ENCODE measurements around the gene CDH3.
A peak's percentile ranks its signal among the peaks of the same experiment; 100 is the strongest.
"Not testable (repeated sequence)": the region's sequence is repeated elsewhere in the genome, so short reads cannot be mapped to it uniquely, and the experiment has no call there.

Gene CDH3

GRCh38 chr16:68700831-68701230 lies 55.7 kb downstream of the CDH3 start:
- no peak overlapping the region for H3K27ac ChIP-seq (ENCODE audit: low read depth, low read length, severe bottlenecking)
- no peaks in the 10 kb centered on the region for H3K4me1 ChIP-seq (ENCODE audit: control insufficient read depth, insufficient read depth, low read length, poor library complexity, severe bottlenecking)
- H3K4me3 ChIP-seq (ENCODE audit: extremely low read depth, insufficient read depth, low read length, poor library complexity, severe bottlenecking), result no peak overlapping the region
- H3K36me3 ChIP-seq (ENCODE audit: control insufficient read depth, insufficient read depth, low read length), result no peaks in the 10 kb centered on the region
- WGBS, 2 experiments (ENCODE audit: insufficient coverage in 2 of 2), result 88 to 100% methylated on average over 2 to 5 of the region's 5 CpGs
- H3K9me3 ChIP-seq (ENCODE audit: control insufficient read depth, low read length), result no peaks in the 10 kb centered on the region

DNA sequence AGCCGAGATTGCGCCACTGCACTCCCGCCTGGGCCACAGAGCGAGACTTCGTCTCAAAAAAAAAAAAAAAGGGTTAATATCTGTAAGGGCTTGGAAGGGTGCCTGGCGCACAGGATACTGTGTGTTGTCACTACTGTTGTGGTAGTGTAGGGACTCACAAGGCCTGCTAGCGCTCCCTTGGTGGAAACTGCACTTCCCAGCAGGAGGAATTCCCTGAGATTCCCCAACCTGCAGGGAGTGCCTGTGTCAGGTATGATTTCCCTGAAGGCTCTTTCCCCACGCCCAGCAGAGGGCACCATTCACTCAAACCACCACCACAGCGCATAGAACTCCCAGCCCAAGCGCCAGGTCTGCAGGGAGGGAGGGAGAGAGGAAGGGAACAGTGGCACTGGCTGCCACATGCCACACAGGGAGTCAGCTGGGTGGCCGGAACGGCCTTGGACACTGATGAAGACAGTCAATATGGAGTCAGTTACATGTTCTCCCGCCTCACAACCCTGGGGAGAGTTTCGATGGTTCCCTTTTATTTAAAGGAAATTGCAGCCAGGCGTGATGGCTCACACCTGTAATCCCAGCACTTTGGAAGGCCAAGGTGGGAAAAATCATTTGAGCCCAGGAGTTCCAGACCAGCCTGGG lies 59.2 kb downstream of the CDH3 start:
- no peaks in the 10 kb centered on the region for H3K9me3 ChIP-seq (ENCODE audit: control insufficient read depth, low read length)
- WGBS, 2 experiments (ENCODE audit: insufficient coverage in 2 of 2), result 54 to 69% methylated on average over 6 of the region's 15 CpGs
- H3K27ac ChIP-seq (ENCODE audit: low read depth, low read length, severe bottlenecking), result no peak overlapping the region
- H3K4me1 ChIP-seq (ENCODE audit: control insufficient read depth, insufficient read depth, low read length, poor library complexity, severe bottlenecking), result peaks cover 8% of the 10 kb centered on the region
- H3K4me3 ChIP-seq (ENCODE audit: extremely low read depth, insufficient read depth, low read length, poor library complexity, severe bottlenecking), result no peak overlapping the region
- H3K36me3 ChIP-seq (ENCODE audit: control insufficient read depth, insufficient read depth, low read length), result no peaks in the 10 kb centered on the region

DNA sequence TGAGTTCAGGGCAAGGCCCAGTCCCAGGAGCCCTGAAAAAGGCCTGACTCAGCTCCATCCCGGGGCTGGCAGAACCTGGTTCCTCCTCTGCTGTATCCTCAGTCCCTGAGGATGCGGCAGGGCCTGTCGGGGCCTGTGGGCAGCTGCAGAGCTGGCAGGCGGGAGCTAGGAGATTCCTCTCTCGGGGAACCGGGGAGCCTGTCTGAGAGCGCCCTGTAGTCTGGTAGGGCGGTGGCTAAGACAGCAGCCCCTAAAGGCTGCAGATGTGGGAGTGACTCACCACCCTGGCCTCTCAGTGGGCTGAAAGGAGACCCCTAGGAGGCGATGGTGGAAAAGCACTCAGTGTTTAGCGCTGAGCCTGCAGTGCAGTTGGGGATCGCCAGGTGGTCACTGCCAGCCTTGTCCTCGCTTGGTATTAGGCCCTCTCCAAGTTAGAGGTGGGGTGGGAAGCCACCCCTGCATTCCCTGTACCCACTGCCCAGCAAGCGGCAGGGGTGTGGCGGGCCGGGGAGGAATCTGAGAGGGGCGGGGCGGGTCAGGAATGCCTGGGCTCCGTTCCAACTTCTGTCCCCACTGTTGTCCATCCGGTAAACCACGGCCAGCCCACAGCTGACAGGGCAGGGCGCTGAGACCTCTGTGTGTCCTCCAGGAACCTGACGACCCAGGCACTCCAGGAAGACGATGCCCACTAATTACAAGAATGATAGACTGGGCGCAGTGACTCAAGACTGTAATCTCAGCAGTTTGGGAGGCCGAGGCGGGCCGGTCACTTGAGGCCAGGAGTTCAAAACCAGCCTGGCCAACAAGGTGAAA lies 62.4 kb downstream of the CDH3 start:
- WGBS, 2 experiments (ENCODE audit: insufficient coverage in 2 of 2), result 56 to 64% methylated on average over 16 to 27 of the region's 27 CpGs
- no peaks in the 10 kb centered on the region for H3K9me3 ChIP-seq (ENCODE audit: control insufficient read depth, low read length)
- peak overlapping the region; percentile 10 for H3K27ac ChIP-seq (ENCODE audit: low read depth, low read length, severe bottlenecking)
- H3K36me3 ChIP-seq (ENCODE audit: control insufficient read depth, insufficient read depth, low read length), result no peaks in the 10 kb centered on the region
- H3K4me1 ChIP-seq (ENCODE audit: control insufficient read depth, insufficient read depth, low read length, poor library complexity, severe bottlenecking), result peaks cover 8% of the 10 kb centered on the region
- H3K4me3 ChIP-seq (ENCODE audit: extremely low read depth, insufficient read depth, low read length, poor library complexity, severe bottlenecking), result no peak overlapping the region

DNA sequence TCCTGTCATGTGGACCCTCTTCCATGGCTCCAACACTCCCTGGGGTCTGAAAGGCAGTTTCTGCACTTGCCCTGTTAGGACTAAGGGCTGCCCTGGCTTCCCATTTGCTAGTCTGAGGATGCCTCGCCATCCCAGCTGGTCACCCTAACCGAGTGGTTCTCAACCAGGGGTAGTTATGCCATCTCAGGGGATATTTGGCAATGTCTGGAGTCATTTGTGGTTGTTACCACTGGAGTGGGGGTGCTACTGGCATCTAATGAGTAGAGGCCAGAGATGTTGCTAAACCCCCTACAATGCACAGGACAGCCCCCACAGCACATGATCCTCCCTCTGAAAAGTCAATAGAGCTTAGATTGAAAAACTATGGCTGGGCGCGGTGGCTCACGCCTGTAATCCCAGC lies 65.1 kb downstream of the CDH3 start:
- 94% methylated on average over 5 of the region's 5 CpGs for WGBS, 2 experiments (ENCODE audit: insufficient coverage in 2 of 2)
- peaks cover 8% of the 10 kb centered on the region for H3K4me1 ChIP-seq (ENCODE audit: control insufficient read depth, insufficient read depth, low read length, poor library complexity, severe bottlenecking)
- H3K4me3 ChIP-seq (ENCODE audit: extremely low read depth, insufficient read depth, low read length, poor library complexity, severe bottlenecking), result no peak overlapping the region
- no peaks in the 10 kb centered on the region for H3K9me3 ChIP-seq (ENCODE audit: control insufficient read depth, low read length)
- H3K27ac ChIP-seq (ENCODE audit: low read depth, low read length, severe bottlenecking), result no peak overlapping the region
- H3K36me3 ChIP-seq (ENCODE audit: control insufficient read depth, insufficient read depth, low read length), result no peaks in the 10 kb centered on the region

DNA sequence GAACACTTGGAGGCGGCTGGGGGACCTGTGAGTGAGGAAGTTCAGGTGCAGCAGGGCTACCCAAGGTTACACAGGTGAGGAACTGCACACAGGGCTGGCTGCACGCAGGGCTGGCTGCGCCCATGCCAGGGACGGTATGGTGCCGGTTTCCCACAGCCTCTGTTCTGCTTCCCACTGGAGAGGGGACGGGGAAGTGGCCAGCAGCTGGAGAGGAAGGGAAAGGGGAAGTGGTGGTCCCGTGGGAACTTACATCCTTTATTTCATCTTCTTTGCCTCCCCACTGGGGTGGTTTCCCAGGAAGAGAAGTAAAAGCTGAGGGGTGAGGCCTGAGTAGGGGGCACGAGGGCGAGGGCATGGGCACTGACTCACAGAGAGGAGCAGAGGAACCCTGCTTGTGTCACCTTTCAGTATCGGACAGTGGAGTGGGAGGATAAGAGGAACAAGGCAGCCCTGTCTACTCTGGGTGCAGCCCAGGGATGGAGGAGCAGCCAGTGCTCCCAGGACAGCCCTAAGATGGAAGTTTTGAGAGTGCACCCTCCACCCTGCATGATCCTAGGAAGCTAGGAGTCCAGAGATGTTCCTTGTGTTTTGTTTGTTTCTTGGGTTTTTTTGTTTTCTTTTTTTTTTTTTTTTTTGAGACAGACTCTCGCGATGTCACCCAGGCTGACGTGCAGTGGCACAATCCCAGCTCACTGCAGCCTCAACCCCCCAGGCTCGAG lies 66.5 kb downstream of the CDH3 start:
- H3K4me3 ChIP-seq (ENCODE audit: extremely low read depth, insufficient read depth, low read length, poor library complexity, severe bottlenecking), result no peak overlapping the region
- H3K9me3 ChIP-seq (ENCODE audit: control insufficient read depth, low read length), result no peaks in the 10 kb centered on the region
- peaks cover 8% of the 10 kb centered on the region for H3K4me1 ChIP-seq (ENCODE audit: control insufficient read depth, insufficient read depth, low read length, poor library complexity, severe bottlenecking)
- WGBS, 2 experiments (ENCODE audit: insufficient coverage in 2 of 2), result 84 to 94% methylated on average over 4 to 6 of the region's 14 CpGs
- no peaks in the 10 kb centered on the region for H3K36me3 ChIP-seq (ENCODE audit: control insufficient read depth, insufficient read depth, low read length)
- H3K27ac ChIP-seq (ENCODE audit: low read depth, low read length, severe bottlenecking), result no peak overlapping the region

GRCh38 chr16:68713361-68713760 lies 68.3 kb downstream of the CDH3 start:
- Histone ChIP-seq H3K27ac (ENCODE audit: low read depth, low read length, severe bottlenecking) (no peak overlapping the region), H3K4me1 (ENCODE audit: control insufficient read depth, insufficient read depth, low read length, poor library complexity, severe bottlenecking) (no peaks in the 10 kb centered on the region), H3K4me3 (ENCODE audit: extremely low read depth, insufficient read depth, low read length, poor library complexity, severe bottlenecking) (no peak overlapping the region), H3K36me3 (ENCODE audit: control insufficient read depth, insufficient read depth, low read length) (no peaks in the 10 kb centered on the region), H3K9me3 (ENCODE audit: control insufficient read depth, low read length) (no peaks in the 10 kb centered on the region)
- 80 to 82% methylated on average over 2 to 5 of the region's 6 CpGs for WGBS, 2 experiments (ENCODE audit: insufficient coverage in 2 of 2)

DNA sequence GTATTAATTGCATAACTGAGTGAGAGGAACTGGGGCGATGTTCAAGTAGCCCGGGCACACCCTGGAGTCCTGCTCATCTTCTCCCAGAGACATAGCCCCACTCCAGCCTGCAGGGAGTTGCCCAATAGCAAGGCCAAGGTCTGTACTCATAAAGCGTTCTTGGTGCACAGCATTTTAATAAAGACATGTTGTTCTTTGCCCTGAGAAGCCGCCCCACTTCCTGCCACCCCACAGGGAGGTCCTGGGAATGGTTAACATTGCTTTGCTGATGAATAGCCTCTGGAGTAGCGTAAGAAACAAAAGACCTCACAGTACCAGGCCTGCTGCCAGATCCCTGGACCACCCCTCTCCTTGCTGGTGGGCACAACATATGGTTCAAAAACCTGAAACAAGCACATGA lies 70.4 kb downstream of the CDH3 start:
- 30 to 77% methylated on average over 1 to 3 of the region's 5 CpGs for WGBS, 2 experiments (ENCODE audit: insufficient coverage in 2 of 2)
- Histone ChIP-seq H3K4me1 (ENCODE audit: control insufficient read depth, insufficient read depth, low read length, poor library complexity, severe bottlenecking) (no peaks in the 10 kb centered on the region), H3K36me3 (ENCODE audit: control insufficient read depth, insufficient read depth, low read length) (no peaks in the 10 kb centered on the region), H3K9me3 (ENCODE audit: control insufficient read depth, low read length) (no peaks in the 10 kb centered on the region), H3K4me3 (ENCODE audit: extremely low read depth, insufficient read depth, low read length, poor library complexity, severe bottlenecking) (no peak overlapping the region), H3K27ac (ENCODE audit: low read depth, low read length, severe bottlenecking) (no peak overlapping the region)

DNA sequence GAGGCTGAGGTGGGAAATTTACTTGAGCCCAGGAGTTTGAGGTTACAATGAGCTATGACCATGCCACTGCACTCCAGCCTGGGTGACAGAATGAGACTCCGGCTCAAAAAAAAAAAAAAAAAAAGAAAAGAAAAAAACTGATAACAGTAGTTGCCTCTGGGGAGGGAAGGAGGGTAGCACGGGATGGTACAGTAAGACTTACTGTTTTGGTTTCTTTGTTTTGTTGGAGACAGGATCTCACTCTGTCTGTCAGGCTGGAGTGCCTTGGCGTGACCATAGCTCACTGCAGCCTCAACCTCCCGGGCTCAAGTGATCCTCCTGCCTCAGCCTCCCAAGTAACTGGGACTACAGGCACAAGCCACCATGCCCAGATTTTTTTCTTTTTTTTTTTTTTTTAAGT lies 71.4 kb downstream of the CDH3 start:
- WGBS, 2 experiments (ENCODE audit: insufficient coverage in 2 of 2), result 77 to 79% methylated on average over 2 to 3 of the region's 4 CpGs
- not testable (repeated sequence) for H3K36me3 ChIP-seq (ENCODE audit: control insufficient read depth, insufficient read depth, low read length); H3K4me1 ChIP-seq (ENCODE audit: control insufficient read depth, insufficient read depth, low read length, poor library complexity, severe bottlenecking); H3K9me3 ChIP-seq (ENCODE audit: control insufficient read depth, low read length); H3K27ac ChIP-seq (ENCODE audit: low read depth, low read length, severe bottlenecking); H3K4me3 ChIP-seq (ENCODE audit: extremely low read depth, insufficient read depth, low read length, poor library complexity, severe bottlenecking)

DNA sequence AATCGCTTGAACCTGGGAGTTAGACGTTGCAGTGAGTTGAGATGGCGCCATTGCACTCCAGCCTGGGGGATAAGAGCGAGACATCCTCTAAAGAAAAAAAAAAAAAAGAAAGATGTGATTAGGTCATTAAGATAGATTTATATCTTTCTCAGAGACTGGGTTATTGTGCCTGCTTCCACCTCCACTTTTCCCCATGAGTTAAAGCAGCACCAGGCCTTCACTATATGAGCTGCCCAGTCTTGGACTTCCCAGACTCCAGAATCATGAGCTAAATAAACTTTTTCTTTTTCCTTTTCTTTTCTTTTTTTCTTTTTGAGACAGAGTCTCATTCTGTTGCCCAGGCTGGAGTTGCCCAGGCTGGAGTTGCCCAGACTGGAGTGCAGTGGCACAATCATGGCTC lies 72.6 kb downstream of the CDH3 start:
- 94 to 100% methylated on average over 3 of the region's 4 CpGs for WGBS, 2 experiments (ENCODE audit: insufficient coverage in 2 of 2)
- H3K9me3 ChIP-seq (ENCODE audit: control insufficient read depth, low read length), result no peaks in the 10 kb centered on the region

DNA sequence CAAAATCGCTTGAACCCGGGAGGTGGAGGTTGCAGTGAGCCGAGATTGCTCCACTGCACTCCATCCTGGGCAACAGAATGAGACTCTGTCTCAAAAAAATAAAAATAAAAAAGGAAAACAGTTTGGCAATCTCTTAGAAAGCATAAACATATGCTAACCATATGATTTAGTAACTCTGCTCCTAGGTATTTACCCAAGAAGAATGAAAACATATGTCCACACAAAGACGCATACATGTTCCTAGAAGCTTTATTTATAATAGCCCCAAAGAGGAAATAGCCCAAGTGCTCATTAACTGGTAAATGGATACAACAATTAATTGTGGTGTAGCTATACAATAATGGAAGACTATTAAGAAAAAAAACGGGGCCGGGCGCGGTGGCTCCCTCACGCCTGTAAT lies 73.5 kb downstream of the CDH3 start:
- H3K9me3 ChIP-seq (ENCODE audit: control insufficient read depth, low read length), result no peaks in the 10 kb centered on the region
- H3K4me3 ChIP-seq (ENCODE audit: extremely low read depth, insufficient read depth, low read length, poor library complexity, severe bottlenecking), result no peak overlapping the region
- no peaks in the 10 kb centered on the region for H3K36me3 ChIP-seq (ENCODE audit: control insufficient read depth, insufficient read depth, low read length)
- no peak overlapping the region for H3K27ac ChIP-seq (ENCODE audit: low read depth, low read length, severe bottlenecking)
- WGBS, 2 experiments (ENCODE audit: insufficient coverage in 2 of 2), result 90 to 95% methylated on average over 7 to 8 of the region's 9 CpGs
- H3K4me1 ChIP-seq (ENCODE audit: control insufficient read depth, insufficient read depth, low read length, poor library complexity, severe bottlenecking), result no peaks in the 10 kb centered on the region

More for the DNA sequence above, 72.6 kb downstream of the CDH3 start:
- Histone ChIP-seq H3K27ac (ENCODE audit: low read depth, low read length, severe bottlenecking) (no peak overlapping the region), H3K36me3 (ENCODE audit: control insufficient read depth, insufficient read depth, low read length) (no peaks in the 10 kb centered on the region), H3K4me3 (ENCODE audit: extremely low read depth, insufficient read depth, low read length, poor library complexity, severe bottlenecking) (no peak overlapping the region), H3K4me1 (ENCODE audit: control insufficient read depth, insufficient read depth, low read length, poor library complexity, severe bottlenecking) (no peaks in the 10 kb centered on the region)

Measured in mesodermal cell (in vitro differentiated cells).